Measurements from ENCODE around the gene MMRN1.

- TF ChIP-seq CTCF (IDR thresholded peaks at IDR 0.05) (no peak), POLR2A (IDR thresholded peaks at IDR 0.05) (no peak)
Observed at GRCh38 chr4:89952458-89952857, 57.8 kb downstream of the MMRN1 start.

Measured in ovary (tissue), 3 donors.